ENCODE results near the gene FTO. TPM values are rescaled to one million over a fixed set of nuclear protein-coding genes. Genes with fewer than 3 reads are reported as not detected.

Gene FTO
- total and polyA plus RNA-seq, 2 of the 8 experiments (the other 6 are each of a cell fraction or from before 2014, with no cell fraction given): 34.5 to 59.8 TPM

- TF ChIP-seq ATF3 (IDR thresholded peaks at IDR 0.05; ENCODE audit: insufficient read depth, low read depth, low read length) (no peak), POLR2AphosphoS5 (IDR thresholded peaks at IDR 0.05; ENCODE audit: low read depth, low read length) (no peak), BRCA1 (IDR thresholded peaks at IDR 0.05; ENCODE audit: low read depth, low read length) (no peak), CHD2 (IDR thresholded peaks at IDR 0.05; ENCODE audit: low read length) (no peak), NRF1 (IDR thresholded peaks at IDR 0.05; ENCODE audit: low read depth, low read length) (no peak), RFX5 (IDR thresholded peaks at IDR 0.05; ENCODE audit: borderline replicate concordance, low read depth, low read length) (no peak), CTBP2 (IDR thresholded peaks at IDR 0.05; ENCODE audit: borderline replicate concordance, insufficient read depth, insufficient read length, low read length) (no peak), HDAC6 (IDR thresholded peaks at IDR 0.05; ENCODE audit: low read depth, low read length) (no peak), CHD7 (IDR thresholded peaks at IDR 0.05; ENCODE audit: insufficient replicate concordance, low read length) (no peak), SP1 (IDR thresholded peaks at IDR 0.05; ENCODE audit: low read depth, low read length) (no peak), TBP (IDR thresholded peaks at IDR 0.05; ENCODE audit: low read depth, low read length) (no peak)
Measured at GRCh38 chr16:53784291-53784690, 80.3 kb downstream of the FTO start (continued).

All from H1 (cell line).